ENCODE measurements around the gene PTPRD.

- TF ChIP-seq CTCF (conservative IDR thresholded peaks at IDR 0.05; ENCODE audit: low read depth in 2 of 2) (no peak), ZNF331 (CRISPR knock-in tag; IDR thresholded peaks at IDR 0.05; ENCODE audit: low read depth) (no peak), POLR2AphosphoS5 (IDR thresholded peaks at IDR 0.05; ENCODE audit: low read depth) (no peak), EZH2 (IDR thresholded peaks at IDR 0.05; ENCODE audit: low read depth, unreplicated experiment) (no peak)
These were observed 1521.4 kb downstream of the PTPRD start for GRCh38 chr9:9091387-9091786.
